Ureter (tissue), 1 donor: ENCODE data around the gene GPBP1L1. TPM values are rescaled to one million over a fixed set of nuclear protein-coding genes. Genes with fewer than 3 reads are reported as not detected.
"Not testable (repeated sequence)": the region's sequence is repeated elsewhere in the genome, so short reads cannot be mapped to it uniquely, and the experiment has no call there.

ENCODE experiments used
- DNase-seq: peaks from one replicate; pipeline ENCODE4 v3.0.0-alpha.2; 2020; ENCODE audit warnings: low spot score
- total RNA-seq: library from RNA; stranded (reverse); gene quantifications from one replicate; pipeline ENCODE4 v1.2.4, GENCODE V29; 2023
- donor health status: DM: yes; HTN: yes; CAD: no.

Gene GPBP1L1
- total RNA-seq, 1 donor from 2014 or later = 134 TPM

DNA sequence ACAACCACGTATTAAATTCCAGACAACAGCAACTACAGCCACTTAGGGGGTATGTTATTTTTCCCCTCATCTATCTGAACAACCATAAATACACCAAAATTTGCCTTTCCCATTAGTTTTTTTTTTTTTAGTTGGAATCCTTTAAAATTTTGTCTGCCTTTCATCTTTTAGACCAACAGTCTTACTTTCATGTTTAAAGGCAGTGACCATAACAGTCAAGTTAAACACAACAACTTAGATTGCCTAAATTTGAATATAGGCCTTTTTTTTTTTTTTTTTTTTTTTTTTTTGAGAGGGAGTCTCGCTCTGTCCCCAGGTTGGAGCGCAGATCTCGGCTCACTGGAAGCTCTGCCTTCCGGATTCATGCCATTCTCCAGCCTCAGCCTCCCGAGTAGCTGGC, 3.4 kb downstream of the GPBP1L1 start:
- no peak for DNase-seq

DNA sequence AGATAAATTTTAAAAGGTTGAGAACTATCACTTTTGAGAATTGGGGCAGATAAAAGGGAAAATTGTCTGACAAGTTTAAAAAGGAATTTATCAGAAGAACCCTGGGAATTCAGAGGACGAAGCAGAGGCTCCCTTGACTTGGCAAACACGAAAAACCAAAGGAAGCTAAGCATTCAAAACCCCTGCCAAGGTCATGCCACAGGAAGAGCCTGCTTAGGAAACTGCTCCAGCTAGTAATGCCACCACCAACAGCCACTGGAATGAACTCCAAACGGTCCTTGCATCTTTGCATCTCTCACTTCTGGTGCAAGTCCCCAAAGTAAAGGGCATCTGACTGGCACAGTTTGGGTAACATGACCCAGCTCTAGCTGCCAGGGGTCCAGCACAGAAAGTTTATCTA, 7.2 kb downstream of the GPBP1L1 start:
- DNase-seq = no peak

DNA sequence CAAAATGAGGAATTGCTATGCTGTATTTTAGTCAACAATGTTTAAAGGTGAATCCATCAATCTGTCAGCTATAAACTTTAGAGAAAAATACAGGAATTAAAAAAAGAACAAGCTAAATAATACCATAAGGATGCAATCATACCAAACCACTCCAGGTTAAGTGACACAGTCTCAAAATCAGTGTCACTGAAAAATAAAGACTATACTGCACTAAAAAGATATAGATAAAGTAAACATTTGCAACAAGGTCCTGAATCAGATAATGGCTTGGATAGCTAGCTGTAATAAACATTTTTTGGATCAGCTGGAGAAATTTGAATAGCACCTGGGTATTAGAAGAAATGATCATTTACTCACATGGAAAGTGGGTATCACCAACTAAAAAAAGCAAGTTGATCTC, 7.8 kb downstream of the GPBP1L1 start:
- DNase-seq = no peak

DNA sequence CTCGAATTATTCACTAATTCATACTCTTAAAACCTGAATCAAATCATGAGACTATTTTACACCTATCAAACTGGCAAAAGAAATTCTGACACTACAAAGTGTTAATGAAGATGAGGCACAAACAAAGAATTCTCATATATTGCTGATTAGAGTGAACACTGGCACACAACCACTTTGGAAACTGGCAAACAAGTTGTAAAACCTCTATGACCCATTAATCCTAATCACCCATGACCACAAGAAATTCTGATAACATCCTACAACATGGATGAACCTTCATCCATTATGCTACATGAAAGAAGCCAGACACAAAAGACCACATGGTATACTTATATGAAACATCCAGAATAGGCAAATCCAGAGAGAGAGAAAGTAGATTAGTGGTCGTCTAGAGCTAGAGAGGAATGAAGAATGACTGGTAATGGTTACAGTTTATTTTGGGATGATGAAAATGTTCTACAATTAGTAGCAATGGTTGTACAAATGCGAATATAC, 8.5 kb downstream of the GPBP1L1 start:
- DNase-seq = no peak

DNA sequence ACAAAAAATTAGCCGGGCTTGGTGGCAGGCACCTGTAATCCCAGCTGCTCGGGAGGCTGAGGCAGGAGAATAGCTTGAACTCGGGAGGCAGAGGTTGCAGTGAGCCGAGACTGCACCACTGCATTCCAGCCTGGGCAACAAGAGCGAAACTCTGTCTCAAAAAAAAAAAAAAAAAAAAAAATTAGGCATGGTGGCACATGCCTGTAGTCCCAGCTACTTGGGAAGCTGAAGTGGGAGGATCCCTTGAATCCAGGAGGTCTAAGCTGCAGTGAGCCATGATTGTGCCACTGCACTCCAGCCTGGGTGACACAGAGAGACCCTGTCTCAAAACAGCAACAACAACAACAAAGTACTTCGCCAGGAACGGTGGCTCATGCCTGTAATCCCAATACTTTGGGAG, 9.8 kb downstream of the GPBP1L1 start:
- not testable (repeated sequence) for DNase-seq

DNA sequence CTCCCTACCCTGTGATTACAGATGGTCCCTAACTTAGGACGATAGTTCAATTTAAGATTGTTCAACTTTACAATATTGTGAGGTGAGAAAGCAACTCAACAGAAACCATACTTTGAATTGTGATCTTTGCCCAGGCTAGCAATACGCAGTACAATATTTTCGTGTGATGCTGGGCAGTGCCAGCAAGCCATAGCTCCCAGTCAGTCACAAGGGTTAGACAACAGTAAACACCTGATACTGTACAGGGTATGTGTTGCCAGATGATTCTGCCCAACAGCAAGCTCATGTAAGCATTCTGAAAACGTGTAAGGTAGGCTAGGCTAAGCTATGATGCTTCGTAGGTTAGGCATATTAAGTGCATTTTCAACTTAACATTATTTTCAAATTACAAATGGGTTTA, 11.9 kb downstream of the GPBP1L1 start:
- DNase-seq = no peak

DNA sequence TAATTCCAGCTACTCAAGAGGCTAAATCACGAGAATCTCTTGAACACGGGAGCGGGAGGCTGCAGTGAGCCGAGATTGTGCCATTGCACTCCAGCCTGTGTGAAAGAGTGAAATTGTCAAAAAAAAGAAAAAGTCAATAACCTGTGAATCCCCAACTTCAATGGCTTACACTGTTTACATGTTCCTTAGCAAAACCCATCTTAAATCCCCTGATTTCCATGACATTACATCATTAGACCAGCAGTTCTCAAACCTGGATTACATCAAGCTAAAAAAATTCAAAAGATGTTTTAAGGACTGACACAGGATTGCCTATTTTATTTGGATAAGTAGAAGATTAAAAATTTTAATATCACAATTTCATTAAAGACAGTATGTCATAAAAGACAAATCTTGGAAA, 12.4 kb downstream of the GPBP1L1 start:
- DNase-seq = no peak

DNA sequence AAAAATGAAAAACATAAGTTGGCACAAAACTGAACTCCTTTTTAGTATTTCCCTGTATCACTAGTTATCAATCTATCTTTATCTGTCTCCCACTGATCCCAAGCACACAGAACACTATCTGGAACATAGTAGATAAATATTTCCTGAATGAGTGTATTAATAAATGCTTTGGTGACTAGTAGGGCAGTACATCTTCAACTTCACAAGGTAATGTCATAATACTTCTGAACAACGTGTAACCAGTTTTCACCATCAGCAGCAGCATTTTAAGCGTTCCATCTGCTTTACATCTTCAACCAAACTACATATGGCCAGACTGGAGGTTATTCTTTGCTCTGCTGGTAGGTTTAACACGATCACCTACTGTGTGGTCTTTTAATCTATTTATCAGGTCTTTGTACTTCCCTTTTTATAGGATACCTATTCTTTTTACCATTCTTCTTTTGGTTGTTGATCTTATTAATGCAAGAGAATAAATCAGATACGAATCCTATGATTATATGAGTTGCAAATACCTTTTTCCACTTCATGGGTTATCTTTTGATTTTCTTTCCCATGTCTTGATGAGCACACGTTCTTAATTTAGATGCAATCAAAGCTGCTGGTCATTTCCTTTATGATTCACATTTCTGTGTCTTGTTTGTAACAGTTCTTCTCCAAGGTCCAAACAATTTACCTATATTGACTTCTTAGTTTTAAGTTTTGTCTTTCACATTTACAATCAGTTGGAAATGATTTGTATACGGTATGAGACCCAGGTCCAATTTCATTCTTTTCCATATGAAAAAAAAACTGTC, 16.3 kb downstream of the GPBP1L1 start:
- DNase-seq = no peak

DNA sequence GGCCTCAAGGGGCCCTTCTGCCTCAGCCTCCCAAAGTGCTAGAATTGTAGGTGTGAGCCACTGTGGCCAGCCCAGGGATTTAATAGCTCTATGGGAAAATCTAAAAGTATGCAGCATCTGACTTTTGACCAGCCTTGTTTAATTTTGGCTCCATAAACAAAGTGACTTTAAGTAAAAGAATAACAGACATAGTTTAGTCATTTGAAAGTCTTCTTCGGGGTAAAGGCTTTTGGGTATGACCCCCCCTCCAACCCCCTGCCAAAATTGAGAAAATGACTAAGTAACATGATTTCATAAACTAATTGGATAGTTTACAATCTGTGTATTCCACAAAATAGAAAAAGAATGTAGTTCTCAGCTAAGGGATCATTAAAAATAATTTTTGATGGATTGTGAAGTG, 17.0 kb downstream of the GPBP1L1 start:
- no peak for DNase-seq

DNA sequence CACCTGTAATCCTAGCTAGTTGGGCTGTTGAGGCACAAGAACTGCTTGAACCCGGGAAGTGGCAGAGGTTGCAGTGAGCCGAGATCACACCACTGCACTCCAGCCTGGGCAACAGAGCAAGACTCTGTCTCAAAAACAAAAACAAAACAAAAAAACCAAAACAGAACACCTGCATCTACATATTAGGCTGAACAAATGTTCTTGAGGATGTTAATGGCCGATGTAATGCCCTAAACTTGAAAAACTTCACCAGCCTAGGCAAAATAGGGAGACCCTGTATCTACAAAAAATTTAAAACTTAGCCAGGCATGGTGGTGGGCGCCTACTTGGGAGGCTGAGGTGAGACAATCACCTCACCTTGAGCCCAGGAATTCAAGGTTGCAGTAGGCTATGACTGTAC, 17.8 kb downstream of the GPBP1L1 start:
- no peak for DNase-seq

DNA sequence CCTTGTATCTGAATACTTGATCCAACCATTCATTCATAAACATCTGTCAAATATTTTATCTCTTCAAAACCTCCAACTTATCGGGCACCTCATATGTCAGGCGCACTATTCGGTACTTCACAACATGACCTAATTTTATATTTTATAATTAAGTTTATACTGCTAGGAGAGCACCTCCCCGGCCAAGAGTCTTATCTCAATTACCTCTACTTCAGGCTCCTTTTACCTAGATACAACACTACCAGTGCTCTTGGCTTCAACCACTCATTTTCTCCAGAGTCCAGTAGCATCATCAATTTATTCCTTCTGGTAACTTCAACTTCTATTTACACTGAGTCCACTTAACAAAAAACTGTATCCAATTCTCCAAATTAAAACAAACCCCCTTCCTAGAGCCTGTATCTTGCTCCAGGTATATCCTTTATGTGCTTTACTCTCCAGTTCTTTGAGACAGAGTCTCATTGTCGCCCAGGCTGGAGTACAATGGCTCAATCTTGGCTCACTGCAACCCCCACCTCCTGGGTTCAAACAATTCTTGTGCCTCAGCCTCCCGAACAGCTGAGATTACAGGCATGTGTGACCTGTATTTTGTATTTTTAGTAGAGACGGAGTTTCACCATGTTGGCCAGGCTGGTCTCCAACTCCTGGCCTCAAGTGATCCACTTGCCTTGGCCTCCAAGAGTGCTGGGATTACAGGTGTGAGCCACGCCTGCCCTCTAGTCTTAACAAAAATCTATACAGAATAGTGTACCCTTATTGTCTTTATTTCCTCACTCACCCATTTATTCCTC, 18.8 kb downstream of the GPBP1L1 start:
- no peak for DNase-seq

DNA sequence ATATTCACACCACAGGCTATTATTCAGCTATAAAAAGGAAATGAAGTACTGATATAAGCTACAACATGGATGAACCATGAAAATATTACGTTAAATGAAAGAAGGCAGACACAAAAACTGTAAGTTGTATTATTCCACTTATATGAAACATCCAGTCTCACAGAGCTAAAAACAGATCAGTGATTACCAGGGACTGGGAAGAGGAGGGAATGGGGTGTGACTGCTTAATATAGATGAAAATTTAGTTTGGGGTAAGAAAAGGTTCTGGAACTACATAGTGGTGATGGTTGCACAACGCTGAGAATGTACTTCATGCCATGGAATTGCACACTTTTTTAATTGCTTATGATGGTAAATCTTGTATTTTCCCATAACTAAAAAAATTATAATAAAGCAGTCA, 19.5 kb downstream of the GPBP1L1 start:
- DNase-seq = no peak

DNA sequence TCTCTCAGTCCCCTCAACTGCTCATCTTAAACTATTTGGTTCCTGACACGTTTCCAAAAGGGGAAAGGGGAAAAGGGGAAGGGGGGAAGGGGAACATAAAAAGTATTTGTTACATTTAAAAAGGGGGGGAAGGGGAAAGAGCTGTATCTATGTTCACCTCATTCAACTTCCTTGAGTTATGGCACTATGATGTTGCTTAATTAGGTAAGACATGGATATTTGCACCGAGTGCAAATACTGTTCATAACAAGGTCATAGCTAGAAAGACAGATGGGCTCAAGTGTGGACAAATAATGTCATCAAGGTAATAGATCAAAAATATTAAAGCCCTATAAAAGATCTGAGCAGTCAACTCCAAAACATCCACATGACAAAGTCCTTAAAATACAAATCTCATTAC, 26.0 kb downstream of the GPBP1L1 start:
- no peak for DNase-seq

DNA sequence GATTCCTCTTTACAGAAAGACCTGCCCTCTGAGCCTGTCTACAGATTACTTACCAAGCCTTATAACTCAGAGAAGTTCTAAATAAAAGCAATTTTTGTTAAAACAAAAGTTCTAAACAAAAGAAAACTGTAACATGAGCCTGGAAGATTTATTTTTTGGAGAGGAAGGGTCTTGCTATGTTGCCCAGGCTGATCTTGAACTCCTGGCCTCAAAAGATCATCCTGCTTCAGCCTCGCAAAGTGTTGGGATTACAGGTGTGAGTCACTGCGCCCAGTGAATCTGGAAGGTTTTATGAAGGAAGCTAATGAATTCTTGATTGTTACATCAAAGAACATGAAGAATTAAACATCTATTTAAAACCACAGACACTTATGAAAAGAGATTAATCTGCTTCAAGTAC, 27.1 kb downstream of the GPBP1L1 start:
- no peak for DNase-seq

DNA sequence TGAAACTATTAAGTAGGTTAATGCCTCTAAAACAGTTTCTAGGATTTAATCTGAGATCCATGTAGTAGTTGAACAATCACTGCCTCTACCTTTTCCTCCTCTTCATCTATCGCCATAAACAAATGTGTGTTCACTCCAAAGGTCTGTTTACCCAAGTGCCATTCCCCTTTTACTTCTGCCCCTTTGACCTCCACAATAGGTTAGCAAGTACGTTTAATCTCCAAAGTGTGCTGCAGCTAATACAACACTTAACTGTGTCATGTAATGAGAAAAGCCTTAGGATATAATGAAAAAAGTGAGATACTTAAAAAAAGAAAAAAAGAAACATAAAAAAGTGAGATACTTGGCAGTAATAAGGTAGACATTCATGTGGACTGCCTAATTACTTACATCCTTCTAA, 28.2 kb downstream of the GPBP1L1 start:
- DNase-seq = no peak

DNA sequence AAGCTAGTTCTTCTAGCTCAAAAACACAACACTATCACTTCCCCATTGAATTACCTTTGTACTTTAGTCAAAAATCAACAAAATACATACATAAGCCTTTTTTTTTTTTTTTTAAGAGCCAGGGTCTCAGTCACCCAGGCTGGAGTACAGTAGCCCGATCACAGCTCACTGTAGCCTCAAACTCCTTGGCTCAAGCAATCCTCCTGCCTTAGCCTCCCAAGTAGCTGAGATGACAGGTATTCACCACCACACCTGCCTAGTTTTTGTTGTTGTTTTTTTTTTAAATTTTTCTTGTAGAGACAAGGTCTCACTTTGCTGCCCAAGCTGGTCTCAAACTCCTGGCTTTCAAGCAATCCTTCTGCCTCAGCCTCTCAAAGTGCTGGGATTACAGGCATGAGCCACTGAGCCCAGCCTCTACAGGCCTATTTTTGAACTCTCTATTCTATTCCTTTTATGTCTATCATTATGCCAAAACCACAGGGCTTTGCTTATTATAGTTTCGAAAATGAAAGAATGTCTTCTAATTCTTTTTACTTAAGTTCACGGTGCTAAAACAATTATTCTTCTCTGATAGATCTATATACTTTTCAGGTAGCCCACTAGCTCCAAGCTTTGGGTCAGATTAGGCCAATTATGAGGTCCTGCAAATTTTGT, 29.6 kb downstream of the GPBP1L1 start:
- no peak for DNase-seq

DNA sequence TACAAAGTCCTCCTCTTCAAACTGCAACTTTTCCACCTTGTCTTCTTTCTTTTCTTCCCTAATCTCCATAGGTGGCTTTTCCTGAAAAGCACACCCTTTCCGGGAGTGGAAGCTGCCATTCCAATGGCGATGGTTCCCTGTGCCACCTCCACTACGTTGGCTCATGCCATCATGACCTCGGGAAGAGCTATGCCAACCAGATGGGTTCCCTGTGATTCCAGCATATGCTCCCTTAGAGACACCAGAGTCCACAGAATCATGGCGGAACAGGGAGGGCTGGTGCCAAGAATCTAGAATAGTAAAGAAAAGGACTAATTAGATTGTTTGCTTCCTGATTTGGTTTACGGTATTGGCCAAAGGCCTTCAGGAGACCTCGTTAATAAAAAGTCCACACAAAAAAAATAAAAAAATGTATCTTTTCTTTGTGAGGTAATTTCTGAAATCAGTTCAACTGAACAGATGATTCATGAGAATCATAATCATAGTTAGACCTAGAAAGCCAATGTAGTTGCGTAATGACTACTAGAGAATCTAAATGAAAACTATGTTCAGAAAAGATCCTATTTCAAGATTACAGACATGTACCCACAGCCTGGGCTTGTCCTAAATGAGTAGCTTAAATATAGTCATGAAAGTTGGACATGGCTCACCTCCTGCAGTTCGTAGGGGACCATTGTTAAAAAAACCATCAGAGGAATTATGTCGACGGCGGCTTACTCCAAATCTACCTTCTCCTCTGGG, 31.6 kb downstream of the GPBP1L1 start:
- DNase-seq = no peak

DNA sequence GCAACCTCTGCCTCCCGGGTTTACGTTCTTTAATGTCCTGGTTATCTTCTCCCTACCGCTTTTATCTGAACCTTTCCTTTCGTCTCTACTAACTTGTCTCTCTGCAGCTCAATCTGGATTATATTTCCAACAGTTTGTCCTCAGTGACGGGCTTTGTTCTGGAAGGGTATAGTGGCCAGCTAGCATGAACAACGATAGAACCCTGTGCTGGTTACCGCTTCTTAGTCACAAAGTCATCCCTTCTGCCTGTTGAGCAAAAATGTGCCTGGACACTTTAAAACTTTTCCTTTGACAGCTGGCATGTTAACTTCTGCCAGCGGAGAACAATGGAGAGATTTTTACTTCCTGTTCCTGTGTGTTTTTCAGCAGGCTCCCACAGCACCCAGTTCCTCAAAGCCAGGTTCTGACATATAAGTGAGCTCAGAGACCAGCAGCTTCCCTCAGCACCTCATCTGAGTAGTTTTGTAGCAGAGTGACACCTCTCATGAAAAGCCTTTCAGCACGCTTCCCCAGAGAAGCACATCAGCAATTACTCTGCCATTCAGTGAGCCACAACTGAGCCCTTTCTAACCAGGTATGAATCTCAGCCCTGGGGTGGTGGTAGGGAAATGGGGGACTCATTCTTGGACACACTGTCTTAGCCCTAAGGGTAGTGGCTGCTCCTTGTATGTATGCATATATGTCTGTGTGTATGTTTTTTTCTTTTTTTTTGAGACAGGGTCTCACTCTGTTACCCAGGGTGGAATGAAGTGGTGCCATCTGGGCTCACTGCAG, 38.9 kb downstream of the GPBP1L1 start:
- no peak for DNase-seq

DNA sequence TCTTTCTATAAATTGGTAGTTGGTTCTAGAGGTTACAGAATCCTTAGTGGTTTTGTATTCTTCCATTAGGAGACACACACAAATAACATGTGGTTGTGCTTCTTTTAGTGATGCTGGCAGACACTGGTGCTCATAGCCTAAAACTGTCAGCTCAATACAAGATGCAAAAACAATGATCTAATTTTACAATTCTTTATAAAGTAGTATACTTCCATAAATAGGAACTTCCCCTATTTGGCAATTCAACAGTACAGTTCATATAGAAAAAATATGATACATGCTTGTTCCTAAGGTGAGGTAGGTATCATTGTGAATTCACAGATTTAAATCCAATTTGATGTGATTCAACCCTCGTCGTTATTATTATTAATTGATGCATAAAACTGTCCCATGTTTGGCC, 41.7 kb downstream of the GPBP1L1 start:
- DNase-seq = no peak

DNA sequence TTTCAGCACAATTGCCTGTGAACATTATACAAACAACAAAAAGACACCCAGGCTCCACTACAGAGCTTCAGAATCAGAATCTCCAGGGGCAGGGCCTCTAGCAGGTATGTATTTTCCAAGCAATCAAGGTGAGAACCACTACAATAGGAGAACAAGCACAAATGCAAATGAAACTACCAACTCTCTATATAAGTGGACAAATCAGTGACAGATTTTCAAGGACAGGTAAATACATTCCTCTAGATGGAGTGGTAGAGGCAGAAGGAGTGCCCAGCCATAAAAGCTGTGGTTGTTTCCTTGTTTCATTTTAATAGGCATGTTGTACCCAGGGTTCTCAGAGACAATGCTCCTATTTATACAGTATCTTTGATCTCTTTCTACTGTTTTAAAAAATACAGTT, 42.4 kb downstream of the GPBP1L1 start:
- DNase-seq = no peak

DNA sequence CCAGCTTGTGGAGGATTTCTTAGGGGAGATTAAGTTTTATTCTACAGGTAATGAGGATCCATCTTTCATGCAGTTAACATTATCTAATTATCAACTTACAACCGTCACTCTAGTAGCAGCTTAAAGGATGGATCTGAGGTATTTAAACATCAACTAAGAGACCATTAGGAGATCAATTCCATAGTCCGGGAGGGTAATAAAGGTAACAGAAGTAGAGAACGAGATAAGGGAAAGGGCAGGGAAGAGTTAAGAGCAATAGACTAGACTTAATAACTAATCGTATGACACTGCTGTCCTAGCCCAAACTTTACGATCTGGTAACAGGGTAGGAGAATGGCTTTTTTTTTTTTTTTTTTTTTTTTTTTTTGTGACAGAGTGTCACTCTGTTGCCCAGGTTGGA, 43.0 kb downstream of the GPBP1L1 start:
- DNase-seq = no peak
